ENCODE measurements around the gene GMCL1. TPM values are rescaled to one million over a fixed set of nuclear protein-coding genes. Genes with fewer than 3 reads are reported as not detected.
"Not testable (repeated sequence)": the region's sequence is repeated elsewhere in the genome, so short reads cannot be mapped to it uniquely, and the experiment has no call there.

Gene GMCL1
- total RNA-seq, 1 experiment from 2014 or later: 17.4 TPM

DNA sequence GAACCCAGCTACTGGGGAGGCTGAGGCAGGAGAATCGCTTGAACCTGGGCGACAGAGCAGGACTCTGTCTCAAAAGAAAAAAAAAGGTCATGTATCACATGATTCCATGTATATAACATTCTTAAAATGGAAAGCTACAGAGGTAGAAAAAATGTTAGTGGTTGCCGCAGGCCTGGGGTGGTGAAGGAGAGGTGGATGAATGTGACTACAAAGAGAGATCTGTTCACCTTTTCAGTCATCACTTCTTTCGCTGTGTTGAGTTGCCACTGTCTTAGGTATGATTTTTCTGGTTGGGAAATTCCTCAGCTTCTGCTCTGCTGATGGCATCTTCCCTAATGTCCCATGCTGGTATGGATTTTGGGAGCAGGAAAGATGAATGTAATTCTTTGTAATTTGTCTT lies 59.0 kb downstream of the GMCL1 start:
- Histone ChIP-seq H3F3A (ENCODE audit: insufficient read depth, low read depth) (no peaks in the 10 kb centered on the region), H3K4me2 (no peak overlapping the region), H3K9me2 (ENCODE audit: insufficient read depth) (no peaks in the 10 kb centered on the region), H3K27ac (no peak overlapping the region), H3K9me3 (ENCODE audit: insufficient read depth, low read depth) (no peaks in the 10 kb centered on the region), H4K20me1 (ENCODE audit: insufficient read depth) (no peaks in the 10 kb centered on the region), H3K79me2 (ENCODE audit: low read depth) (no peaks in the 10 kb centered on the region), H3K4me3 (no peak overlapping the region), H3K27me3 (ENCODE audit: insufficient read depth, low read depth) (no peaks in the 10 kb centered on the region), H3K36me3 (ENCODE audit: low read depth) (no peaks in the 10 kb centered on the region), H2AFZ (no peak overlapping the region), H3K4me1 (replicated peaks; ENCODE audit: insufficient read depth) (peaks cover 5% of the 10 kb centered on the region; the same call in 1 of the 2 replicates)
- BruUV-seq (replicated peaks): no TSS peak
- CTCF ChIA-PET: no interaction called here
- intact Hi-C loops (cut with micrococcal nuclease; ENCODE audit: unreplicated experiment): no loop called here
- DNase-seq: no peak
- POLR2A ChIA-PET (ENCODE audit: unreplicated experiment): no interaction called here
- TF ChIP-seq, protein P1, sequence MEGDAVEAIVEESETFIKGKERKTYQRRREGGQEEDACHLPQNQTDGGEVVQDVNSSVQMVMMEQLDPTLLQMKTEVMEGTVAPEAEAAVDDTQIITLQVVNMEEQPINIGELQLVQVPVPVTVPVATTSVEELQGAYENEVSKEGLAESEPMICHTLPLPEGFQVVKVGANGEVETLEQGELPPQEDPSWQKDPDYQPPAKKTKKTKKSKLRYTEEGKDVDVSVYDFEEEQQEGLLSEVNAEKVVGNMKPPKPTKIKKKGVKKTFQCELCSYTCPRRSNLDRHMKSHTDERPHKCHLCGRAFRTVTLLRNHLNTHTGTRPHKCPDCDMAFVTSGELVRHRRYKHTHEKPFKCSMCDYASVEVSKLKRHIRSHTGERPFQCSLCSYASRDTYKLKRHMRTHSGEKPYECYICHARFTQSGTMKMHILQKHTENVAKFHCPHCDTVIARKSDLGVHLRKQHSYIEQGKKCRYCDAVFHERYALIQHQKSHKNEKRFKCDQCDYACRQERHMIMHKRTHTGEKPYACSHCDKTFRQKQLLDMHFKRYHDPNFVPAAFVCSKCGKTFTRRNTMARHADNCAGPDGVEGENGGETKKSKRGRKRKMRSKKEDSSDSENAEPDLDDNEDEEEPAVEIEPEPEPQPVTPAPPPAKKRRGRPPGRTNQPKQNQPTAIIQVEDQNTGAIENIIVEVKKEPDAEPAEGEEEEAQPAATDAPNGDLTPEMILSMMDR (conservative IDR thresholded peaks at IDR 0.05): no peak
- TF ChIP-seq EZH2 (IDR thresholded peaks at IDR 0.05; ENCODE audit: low read depth): no peak

DNA sequence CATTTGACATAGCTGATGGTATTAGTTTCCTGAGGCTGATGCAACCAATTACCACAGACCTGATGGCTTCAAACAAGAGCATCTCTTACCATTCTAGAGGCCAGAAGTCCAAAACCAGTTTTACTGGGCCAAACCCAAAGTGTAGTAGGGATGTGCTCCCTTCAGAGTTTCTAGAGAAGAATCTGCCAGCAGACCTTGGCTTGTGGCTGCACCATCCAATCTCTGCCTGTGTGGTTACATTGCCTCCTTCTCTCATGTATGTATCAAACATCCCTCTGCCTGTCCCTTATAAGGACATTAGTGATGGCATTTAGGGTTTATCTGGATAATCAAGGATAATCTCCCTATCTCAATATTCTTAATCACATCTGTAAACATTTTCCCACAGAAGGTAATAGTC lies 59.8 kb downstream of the GMCL1 start:
- no TSS peak for BruUV-seq (replicated peaks)
- H3K27ac ChIP-seq: no peak overlapping the region
- CTCF ChIA-PET: no interaction called here
- DNase-seq: no peak
- H3K9me3 ChIP-seq (ENCODE audit: insufficient read depth, low read depth): no peaks in the 10 kb centered on the region
- no peak overlapping the region for H3K4me2 ChIP-seq
- intact Hi-C loops (cut with micrococcal nuclease; ENCODE audit: unreplicated experiment): no loop called here
- no peak overlapping the region for H2AFZ ChIP-seq
- no peaks in the 10 kb centered on the region for H3K36me3 ChIP-seq (ENCODE audit: low read depth)
- H3F3A ChIP-seq (ENCODE audit: insufficient read depth, low read depth): no peaks in the 10 kb centered on the region
- no peak for TF ChIP-seq EZH2 (IDR thresholded peaks at IDR 0.05; ENCODE audit: low read depth)
- TF ChIP-seq, protein P1 (conservative IDR thresholded peaks at IDR 0.05): no peak
- no peak overlapping the region for H3K4me3 ChIP-seq
- peaks cover 5% of the 10 kb centered on the region for H3K79me2 ChIP-seq (ENCODE audit: low read depth)
- H4K20me1 ChIP-seq (ENCODE audit: insufficient read depth): no peaks in the 10 kb centered on the region
- no peaks in the 10 kb centered on the region for H3K27me3 ChIP-seq (ENCODE audit: insufficient read depth, low read depth)
- POLR2A ChIA-PET (ENCODE audit: unreplicated experiment): no interaction called here
- H3K4me1 ChIP-seq (replicated peaks; ENCODE audit: insufficient read depth): peaks cover 7% of the 10 kb centered on the region; the same call in 1 of the 2 replicates
- no peaks in the 10 kb centered on the region for H3K9me2 ChIP-seq (ENCODE audit: insufficient read depth)

DNA sequence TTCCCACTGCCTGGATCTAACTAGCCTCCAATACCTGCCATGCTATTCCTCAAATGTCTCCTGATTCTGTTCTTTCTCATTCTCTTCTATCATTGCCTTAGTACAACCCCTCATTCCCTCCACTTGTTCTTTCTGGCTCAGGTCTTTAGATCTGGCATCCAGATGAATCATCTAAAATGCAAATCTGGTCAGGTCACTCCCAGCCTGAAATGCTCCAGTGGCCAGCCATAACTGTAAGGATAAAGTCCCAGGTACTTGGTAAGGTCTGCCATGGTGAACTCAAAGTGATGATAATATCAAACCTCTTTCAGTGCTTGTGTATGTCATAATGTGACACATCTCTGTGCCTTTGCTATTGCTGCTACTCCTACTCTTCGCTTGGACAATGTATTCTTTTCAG lies 61.4 kb downstream of the GMCL1 start:
- Histone ChIP-seq H3F3A (ENCODE audit: insufficient read depth, low read depth) (no peaks in the 10 kb centered on the region), H3K9me2 (ENCODE audit: insufficient read depth) (no peaks in the 10 kb centered on the region), H3K27ac (no peak overlapping the region), H3K4me2 (no peak overlapping the region), H3K4me3 (no peak overlapping the region), H2AFZ (no peak overlapping the region), H3K27me3 (ENCODE audit: insufficient read depth, low read depth) (no peaks in the 10 kb centered on the region), H3K9me3 (ENCODE audit: insufficient read depth, low read depth) (no peaks in the 10 kb centered on the region), H3K79me2 (ENCODE audit: low read depth) (peaks cover 21% of the 10 kb centered on the region), H3K36me3 (ENCODE audit: low read depth) (no peaks in the 10 kb centered on the region), H4K20me1 (ENCODE audit: insufficient read depth) (peaks cover 3% of the 10 kb centered on the region; the same call in 1 of the 2 replicates), H3K4me1 (replicated peaks; ENCODE audit: insufficient read depth) (peaks cover 13% of the 10 kb centered on the region)
- BruUV-seq (replicated peaks): no TSS peak
- ChIA-PET POLR2A (ENCODE audit: unreplicated experiment) (no interaction called here), CTCF (interaction anchor here (0.7 kb wide), 1 partner anchor 166 kb away, joined by 3 read pairs; no protein-coding TSS in a partner anchor)
- TF ChIP-seq, protein P1 (conservative IDR thresholded peaks at IDR 0.05): no peak
- TF ChIP-seq EZH2 (IDR thresholded peaks at IDR 0.05; ENCODE audit: low read depth): no peak
- intact Hi-C loops (cut with micrococcal nuclease; ENCODE audit: unreplicated experiment): loop anchor here (5.0 kb wide), 2 partner anchors 149 to 169 kb away; partner anchors contain the start of gene ANXA4
- DNase-seq: no peak

DNA sequence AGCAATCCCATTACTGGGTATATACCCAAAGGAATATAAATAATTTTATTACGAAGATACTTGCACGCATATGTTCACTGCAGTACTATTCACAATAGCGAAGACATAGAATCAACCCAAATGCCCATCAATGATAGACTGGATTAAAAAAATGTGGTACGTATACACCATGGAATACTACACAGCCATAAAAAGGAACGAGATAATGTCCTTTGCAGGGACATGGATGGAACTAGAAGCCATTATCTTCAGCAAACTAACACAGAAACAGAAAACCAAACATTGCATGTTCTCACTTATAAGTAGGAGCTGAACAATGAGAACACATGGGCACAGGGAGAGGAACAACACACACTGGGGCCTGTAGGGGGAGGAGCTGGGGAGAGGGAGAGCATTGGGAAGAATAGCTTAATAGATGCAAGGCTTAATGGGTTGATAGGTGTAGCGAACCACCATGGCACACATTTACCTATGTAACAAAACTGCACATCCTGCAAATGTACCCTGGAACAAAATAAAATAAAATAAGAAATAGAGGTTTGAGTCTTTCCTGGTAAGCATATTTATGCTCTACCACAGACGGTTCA lies 63.5 kb downstream of the GMCL1 start:
- Histone ChIP-seq H2AFZ (peak overlapping the region; percentile 98), H3K4me1 (replicated peaks; ENCODE audit: insufficient read depth) (peaks cover 13% of the 10 kb centered on the region), H3K79me2 (ENCODE audit: low read depth) (peaks cover 25% of the 10 kb centered on the region), H3K4me3 (peak overlapping the region; percentile 74; the same call in 1 of the 2 replicates), H3K36me3 (ENCODE audit: low read depth) (0 out of 2 replicates have a peak, but pooled peaks cover 12% of the 10 kb centered on the region), H3K4me2 (peak overlapping the region; percentile 81)
- H3K27me3 ChIP-seq (ENCODE audit: insufficient read depth, low read depth); H3K27ac ChIP-seq; H4K20me1 ChIP-seq (ENCODE audit: insufficient read depth); H3K9me3 ChIP-seq (ENCODE audit: insufficient read depth, low read depth); BruUV-seq (replicated peaks); DNase-seq; H3F3A ChIP-seq (ENCODE audit: insufficient read depth, low read depth); H3K9me2 ChIP-seq (ENCODE audit: insufficient read depth): not testable (repeated sequence)
- ChIA-PET POLR2A (ENCODE audit: unreplicated experiment) (interaction anchor here (0.8 kb wide), 1 partner anchor 250 kb away, joined by 9 read pairs; no protein-coding TSS in a partner anchor), CTCF (interaction anchor here (1.2 kb wide), 1 partner anchor 168 kb away, joined by 3 read pairs; no protein-coding TSS in a partner anchor)
- intact Hi-C loops (cut with micrococcal nuclease; ENCODE audit: unreplicated experiment): loop anchor here (5.0 kb wide), 2 partner anchors 151 to 171 kb away; partner anchors contain the start of gene ANXA4

Data from PC-9 (cell line).